H1 (cell line): ENCODE measurements around the gene GALC. TPM values are rescaled to one million over a fixed set of nuclear protein-coding genes. Genes with fewer than 3 reads are reported as not detected.

ENCODE experiments used
- CTCF ChIA-PET: fragments of 300-600 bp; sonication (Branson Sonifier 250); formaldehyde crosslinking; loops from one replicate; lab custom pipeline; 2021; ENCODE audit not compliant: partially characterized antibody; lab: Charles Lee
- POLR2A ChIA-PET: fragments of 300-600 bp; sonication (Branson Sonifier 250); formaldehyde crosslinking; loops from one replicate; lab custom pipeline; 2021; ENCODE audit warnings: inconsistent platforms; ENCODE audit not compliant: partially characterized antibody; lab: Charles Lee
- DNase-seq, 2 experiments: peaks; one replicate each; pipeline versions ENCODE4 v3.0.0 to v3.0.0-alpha.2; 2010 to 2022; ENCODE audit warnings: low spot score in 2 of 2, low read depth in 1 of 2, mixed read lengths in 1 of 2
- FAIRE-seq: peaks from 2 replicates; lab custom pipeline; 2011; peaks lifted over from hg19 to GRCh38; lab: Jason Lieb, UNC
- H2AFZ ChIP-seq: 2 replicates; pipeline ENCODE4 v1.8.1; 2012; ENCODE audit warnings: low read length, inconsistent platforms
- H2AK5ac ChIP-seq: 2 replicates; pipeline ENCODE4 v1.6.1; 2013; ENCODE audit warnings: low read depth, low read length
- H2BK120ac ChIP-seq: replicated peaks from 2 replicates; pipeline ENCODE3; 2013; ENCODE audit warnings: low read depth, low read length, inconsistent platforms
- H2BK12ac ChIP-seq: 2 replicates; pipeline ENCODE4 v1.6.1; 2013; ENCODE audit warnings: low read depth, low read length
- H2BK15ac ChIP-seq: 2 replicates; pipeline ENCODE4 v1.6.1; 2013; ENCODE audit warnings: low read length
- H2BK20ac ChIP-seq: 2 replicates; pipeline ENCODE4 v1.6.1; 2013; ENCODE audit warnings: low read length
- H2BK5ac ChIP-seq: 2 replicates; pipeline ENCODE4 v1.6.1; 2013; ENCODE audit warnings: low read depth, low read length
- H3K14ac ChIP-seq: 2 replicates; pipeline ENCODE4 v1.6.1; 2013; ENCODE audit warnings: inconsistent platforms; ENCODE audit not compliant: insufficient read length
- H3K18ac ChIP-seq: 2 replicates; pipeline ENCODE4 v1.6.1; 2013; ENCODE audit warnings: low read length; ENCODE audit errors: extremely low read depth
- H3K23ac ChIP-seq: 2 replicates; pipeline ENCODE4 v1.6.1; 2013; ENCODE audit warnings: inconsistent platforms; ENCODE audit not compliant: insufficient read length
- H3K23me2 ChIP-seq: 2 replicates; pipeline ENCODE4 v1.6.1; 2013; ENCODE audit warnings: low read depth, low read length
- H3K27ac ChIP-seq: 2 replicates; pipeline ENCODE4 v1.6.1; 2011; ENCODE audit warnings: low read depth, low read length, inconsistent platforms
- H3K27me3 ChIP-seq, 4 experiments: replicated peaks in 1 of 4; 1 replicate in 1 of 4; 2 replicates in 3 of 4; pipeline versions ENCODE4 v1.6.1 to v1.8.1; 2011 to 2013; ENCODE audit warnings: low read length in 3 of 4, mild to moderate bottlenecking in 3 of 4, inconsistent platforms in 2 of 4, mixed read lengths in 2 of 4, moderate library complexity in 1 of 4; ENCODE audit not compliant: control insufficient read depth in 3 of 4, insufficient read depth in 3 of 4; ENCODE audit errors: extremely low read depth in 1 of 4
- H3K36me3 ChIP-seq, 4 experiments: 2 replicates each; pipeline versions ENCODE4 v1.6.1 to v1.8.1; 2011 to 2013; ENCODE audit warnings: mild to moderate bottlenecking in 4 of 4, low read length in 3 of 4, moderate library complexity in 2 of 4, control low read depth in 1 of 4, inconsistent platforms in 1 of 4; ENCODE audit not compliant: insufficient read depth in 4 of 4, control insufficient read depth in 2 of 4
- H3K4ac ChIP-seq: replicated peaks from 2 replicates; pipeline ENCODE3; 2013; ENCODE audit warnings: low read length, low read depth, mixed read lengths, inconsistent platforms; ENCODE audit not compliant: insufficient read length
- H3K4me1 ChIP-seq, 4 experiments: replicated peaks in 1 of 4; 1 replicate in 1 of 4; 2 replicates in 3 of 4; pipeline versions ENCODE4 v1.6.1 to v1.8.1; 2011 to 2013; ENCODE audit warnings: low read length in 3 of 4, inconsistent platforms in 2 of 4, mixed read lengths in 1 of 4; ENCODE audit not compliant: insufficient read depth in 4 of 4, control insufficient read depth in 3 of 4
- H3K4me2 ChIP-seq, 2 experiments: 2 replicates each; pipeline versions ENCODE4 v1.6.1 to v1.8.1; 2011 to 2013; ENCODE audit warnings: low read depth in 2 of 2, low read length in 2 of 2, control low read depth in 1 of 2, inconsistent platforms in 1 of 2, mild to moderate bottlenecking in 1 of 2; ENCODE audit not compliant: insufficient read depth in 1 of 2
- H3K4me3 ChIP-seq, 4 experiments: fragments of 200-600, 300-600 bp in 1 of 4; sonication (generic), shearing (Covaris generic), sonication (Bioruptor Twin) in 1 of 4; 2 replicates each; pipeline versions ENCODE4 v1.5.1 to v1.8.1; 2011 to 2016; ENCODE audit warnings: low read length in 4 of 4, low read depth in 3 of 4, control low read depth in 2 of 4, inconsistent platforms in 2 of 4, mild to moderate bottlenecking in 2 of 4, mixed read lengths in 1 of 4, moderate library complexity in 1 of 4; ENCODE audit not compliant: insufficient read depth in 2 of 4; ENCODE audit errors: extremely low read depth in 1 of 4
- H3K56ac ChIP-seq: replicated peaks from 2 replicates; pipeline ENCODE3; 2013; ENCODE audit warnings: low read depth, mild to moderate bottlenecking, mixed read lengths, low read length, inconsistent platforms; ENCODE audit not compliant: insufficient read length
- H3K79me1 ChIP-seq: 2 replicates; pipeline ENCODE4 v1.6.1; 2013; ENCODE audit warnings: low read depth, low read length, control low read depth
- H3K79me2 ChIP-seq, 2 experiments: 2 replicates each; pipeline versions ENCODE4 v1.6.1 to v1.8.1; 2012 to 2013; ENCODE audit warnings: low read length in 2 of 2, mild to moderate bottlenecking in 2 of 2, inconsistent platforms in 1 of 2; ENCODE audit not compliant: insufficient read depth in 2 of 2, control insufficient read depth in 1 of 2
- H3K9ac ChIP-seq, 4 experiments: replicated peaks in 1 of 4; 1 replicate in 1 of 4; 2 replicates in 3 of 4; pipeline versions ENCODE4 v1.6.1 to v1.8.1; 2011 to 2013; ENCODE audit warnings: low read depth in 3 of 4, low read length in 3 of 4, control low read depth in 2 of 4, mild to moderate bottlenecking in 2 of 4, moderate library complexity in 2 of 4, inconsistent platforms in 1 of 4; ENCODE audit errors: extremely low read depth in 1 of 4
- H3K9me3 ChIP-seq, 2 experiments: 2 replicates each; pipeline versions ENCODE4 v1.6.1 to v1.8.1; 2012 to 2013; ENCODE audit warnings: mild to moderate bottlenecking in 2 of 2, moderate library complexity in 2 of 2, control low read depth in 1 of 2, inconsistent platforms in 1 of 2, low read depth in 1 of 2, low read length in 1 of 2, mixed read lengths in 1 of 2; ENCODE audit not compliant: insufficient read depth in 2 of 2
- H4K20me1 ChIP-seq, 2 experiments: replicated peaks in 1 of 2; 2 replicates each; pipeline versions ENCODE3 to v1.8.1; 2011 to 2013; ENCODE audit warnings: inconsistent platforms in 2 of 2, low read length in 2 of 2, mild to moderate bottlenecking in 1 of 2; ENCODE audit not compliant: insufficient read depth in 2 of 2, control insufficient read depth in 1 of 2
- H4K5ac ChIP-seq: 2 replicates; pipeline ENCODE4 v1.6.1; 2013; ENCODE audit warnings: low read length, low read depth, mixed read lengths, inconsistent platforms; ENCODE audit not compliant: insufficient read length
- H4K8ac ChIP-seq: 2 replicates; pipeline ENCODE4 v1.8.0; 2013; ENCODE audit warnings: mild to moderate bottlenecking, moderate library complexity, low read length, inconsistent platforms; ENCODE audit not compliant: insufficient read depth; ENCODE audit errors: extremely low read depth
- H4K91ac ChIP-seq: replicated peaks from 2 replicates; pipeline ENCODE3; 2013; ENCODE audit warnings: low read length, mixed read lengths, inconsistent platforms; ENCODE audit not compliant: insufficient read length
- HDAC2 ChIP-seq, 2 experiments: fragments of 300-600 bp in 1 of 2; sonication (generic) in 1 of 2; IDR thresholded peaks; 2 replicates each; pipeline ENCODE4 v1.6.1; 2011 to 2012; ENCODE audit warnings: low read depth in 2 of 2, low read length in 2 of 2, mild to moderate bottlenecking in 2 of 2, moderate library complexity in 2 of 2, borderline replicate concordance in 1 of 2, inconsistent platforms in 1 of 2
- WGBS, 2 experiments: shearing (Covaris generic) in 1 of 2; methylation state at CpG; one replicate each; pipeline versions ENCODE4 v1.1.6 to v1.1.7; 2013 to 2015; ENCODE audit warnings: low lambda C conversion rate in 2 of 2, mixed read lengths in 2 of 2, inconsistent platforms in 1 of 2, low coverage in 1 of 2, missing lambda C conversion rate in 1 of 2; ENCODE audit not compliant: insufficient replicate concordance in 2 of 2, insufficient coverage in 1 of 2, insufficient read length in 1 of 2; ENCODE audit errors: extremely low coverage in 1 of 2, missing lambda C conversion rate in 1 of 2; 5-methylcytosine and 5-hydroxymethylcytosine counted together
- polyA plus RNA-seq, 7 experiments: library from polyadenylated mRNA; depleted of rRNA in 3 of 7; stranded (reverse) in 5 of 7; unstranded in 2 of 7; fragments of >200 nt in 5 of 7; fragments of 200-250 nt in 2 of 7; gene quantifications; 1 replicate in 5 of 7; 2 replicates in 1 of 7; 4 replicates in 1 of 7; pipeline versions ENCODE4 v1.2.1 to v1.2.3, GENCODE V29; 2011 to 2013; ENCODE audit warnings: missing spikeins in 2 of 7, mixed read lengths in 2 of 7
- total RNA-seq: library from RNA; stranded (reverse); fragmentation: NEBNext Ultra II Directional; extraction: Animal tissue kit (Norgen Biotek cat#: 25700); gene quantifications from 2 replicates; pipeline ENCODE4 v1.2.1, GENCODE V29; 2021

GALC gene
- total and polyA plus RNA-seq, 2 of the 8 experiments (the other 6 are each of a cell fraction or from before 2014, with no cell fraction given) = 6.1 to 12.3 TPM

DNA sequence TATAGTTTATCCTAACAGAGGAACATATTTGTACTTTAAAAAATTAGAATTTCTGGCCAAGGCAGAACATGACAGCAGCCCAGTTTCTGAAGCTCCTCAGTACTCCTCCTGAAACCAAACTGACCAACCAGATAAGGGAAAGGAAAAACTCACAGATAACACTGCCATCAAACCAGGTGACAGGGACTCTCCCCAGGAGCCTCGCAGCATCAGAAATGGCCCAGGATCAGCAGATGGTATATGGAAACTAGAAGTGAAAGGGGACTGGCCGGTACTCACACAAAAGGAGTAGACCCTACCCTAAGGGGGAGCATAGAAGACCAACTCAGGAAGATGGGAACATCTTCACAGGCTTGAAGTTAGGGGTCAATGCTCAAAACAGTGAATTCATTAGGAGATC, 22.0 kb downstream of the GALC start:
- no peak overlapping the region for H2BK20ac ChIP-seq
- 91% methylated on average over 2 of the region's 2 CpGs; no CpG with 5 or more reads in 1 of the 2 experiments for WGBS, 2 experiments
- H4K5ac ChIP-seq = no peak overlapping the region
- no peak overlapping the region for H3K4me3 ChIP-seq
- H3K9me3 ChIP-seq = no peaks in the 10 kb centered on the region
- FAIRE-seq (no peak), DNase-seq (no peak)
- H3K56ac ChIP-seq = no peak overlapping the region
- H3K14ac ChIP-seq = no peak overlapping the region
- no peak overlapping the region for H2BK12ac ChIP-seq
- no peaks in the 10 kb centered on the region for H3K79me2 ChIP-seq
- POLR2A ChIA-PET = no interaction called here
- H3K23me2 ChIP-seq = no peaks in the 10 kb centered on the region; the same call in 1 of the 2 replicates
- H4K20me1 ChIP-seq = no peaks in the 10 kb centered on the region
- CTCF ChIA-PET = interaction anchor here (0.7 to 1.0 kb wide), 2 partner anchors 27 to 75 kb away, joined by 3 read pairs; no protein-coding TSS in a partner anchor
- no peak overlapping the region for H3K18ac ChIP-seq
- no peak overlapping the region for H4K8ac ChIP-seq
- H3K27me3 ChIP-seq = no peaks in the 10 kb centered on the region
- no peak overlapping the region for H3K27ac ChIP-seq
- no peaks in the 10 kb centered on the region for H3K79me1 ChIP-seq
- H4K91ac ChIP-seq = no peak overlapping the region
- no peak for TF ChIP-seq HDAC2 (IDR thresholded peaks at IDR 0.05; ENCODE audit: borderline replicate concordance in 1 of 2, low read depth in 2 of 2, low read length in 2 of 2)
- no peak overlapping the region for H2AK5ac ChIP-seq
- H3K4ac ChIP-seq = no peak overlapping the region
- H3K4me2 ChIP-seq = no peak overlapping the region
- H3K9ac ChIP-seq = no peak overlapping the region
- H3K4me1 ChIP-seq = no peaks in the 10 kb centered on the region
- H2BK5ac ChIP-seq = no peak overlapping the region
- no peak overlapping the region for H3K23ac ChIP-seq
- no peak overlapping the region for H2BK120ac ChIP-seq
- 0 out of 8 replicates have a peak, but pooled peaks cover 0 to 2% (median 0%) of the 10 kb centered on the region in 4 experiments for H3K36me3 ChIP-seq
- H2BK15ac ChIP-seq = no peak overlapping the region
- H2AFZ ChIP-seq = no peak overlapping the region
